DOHH2 (cell line): ENCODE results near the gene SELENOK.

Experiments
- H3F3A ChIP-seq: fragments of 200-600 bp; sonication (generic), shearing (Covaris generic); 2 replicates; pipeline ENCODE4 v1.6.0; 2016; ENCODE audit warnings: antibody characterized with exemption, mild to moderate bottlenecking; ENCODE audit not compliant: control insufficient read depth, insufficient read depth
- H3K27ac ChIP-seq: fragments of 200-600 bp; sonication (generic); 2 replicates; pipeline ENCODE4 v1.5.1; 2014; ENCODE audit warnings: low read depth, mild to moderate bottlenecking, low read length, moderate library complexity
- H3K27me3 ChIP-seq: fragments of 200-600 bp; sonication (generic); 2 replicates; pipeline ENCODE4 v1.6.1; 2014; ENCODE audit warnings: mild to moderate bottlenecking, low read length, mixed read lengths; ENCODE audit not compliant: control insufficient read depth
- H3K36me3 ChIP-seq: fragments of 200-600 bp; sonication (generic); 2 replicates; pipeline ENCODE4 v1.6.1; 2014; ENCODE audit warnings: mild to moderate bottlenecking, low read length, moderate library complexity, mixed read lengths; ENCODE audit not compliant: control insufficient read depth
- H3K4me1 ChIP-seq: fragments of 200-600 bp; sonication (generic); 2 replicates; pipeline ENCODE4 v1.6.1; 2014; ENCODE audit warnings: mild to moderate bottlenecking, low read length, mixed read lengths; ENCODE audit not compliant: control insufficient read depth
- H3K4me2 ChIP-seq: fragments of 200-600 bp; sonication (generic); 2 replicates; pipeline ENCODE4 v1.6.0; 2014; ENCODE audit warnings: mild to moderate bottlenecking, low read length, moderate library complexity
- H3K4me3 ChIP-seq: fragments of 200-600 bp; sonication (generic); 2 replicates; pipeline ENCODE4 v1.5.1; 2014; ENCODE audit warnings: mild to moderate bottlenecking, low read length, mixed read lengths
- H3K79me2 ChIP-seq: fragments of 200-600 bp; sonication (generic); 2 replicates; pipeline ENCODE4 v1.6.1; 2014; ENCODE audit warnings: mild to moderate bottlenecking, low read length, mixed read lengths; ENCODE audit not compliant: control insufficient read depth
- H3K9me2 ChIP-seq: fragments of 200-600 bp; sonication (generic); replicated peaks from 2 replicates; pipeline ENCODE4 v1.6.1; 2014; ENCODE audit warnings: mild to moderate bottlenecking, low read length, mixed read lengths; ENCODE audit not compliant: control insufficient read depth
- H3K9me3 ChIP-seq: fragments of 200-600 bp; sonication (generic); 2 replicates; pipeline ENCODE4 v1.6.1; 2014; ENCODE audit warnings: antibody characterized with exemption, low read length, mixed read lengths; ENCODE audit not compliant: control insufficient read depth, insufficient read depth
- H4K20me1 ChIP-seq: fragments of 200-600 bp; sonication (generic); 2 replicates; pipeline ENCODE4 v1.6.0; 2014; ENCODE audit warnings: low read depth, mild to moderate bottlenecking, antibody characterized with exemption, low read length, moderate library complexity; ENCODE audit not compliant: control insufficient read depth, insufficient read depth
- EZH2phosphoT487 ChIP-seq: fragments of 200-600 bp; sonication (generic); IDR thresholded peaks from 2 replicates; pipeline ENCODE4 v1.6.1; 2017; ENCODE audit warnings: borderline replicate concordance, mild to moderate bottlenecking, antibody characterized with exemption, low read length, moderate library complexity, mixed read lengths
- TF ChIP-seq, protein P1 (sequence below): fragments of 200-600 bp; sonication (generic); IDR thresholded peaks from one replicate; pipeline ENCODE4 v1.5.1; 2014; ENCODE audit warnings: antibody characterized with exemption, mild to moderate bottlenecking, low read depth, low read length; ENCODE audit not compliant: poor library complexity, severe bottlenecking

The SELENOK gene

DNA sequence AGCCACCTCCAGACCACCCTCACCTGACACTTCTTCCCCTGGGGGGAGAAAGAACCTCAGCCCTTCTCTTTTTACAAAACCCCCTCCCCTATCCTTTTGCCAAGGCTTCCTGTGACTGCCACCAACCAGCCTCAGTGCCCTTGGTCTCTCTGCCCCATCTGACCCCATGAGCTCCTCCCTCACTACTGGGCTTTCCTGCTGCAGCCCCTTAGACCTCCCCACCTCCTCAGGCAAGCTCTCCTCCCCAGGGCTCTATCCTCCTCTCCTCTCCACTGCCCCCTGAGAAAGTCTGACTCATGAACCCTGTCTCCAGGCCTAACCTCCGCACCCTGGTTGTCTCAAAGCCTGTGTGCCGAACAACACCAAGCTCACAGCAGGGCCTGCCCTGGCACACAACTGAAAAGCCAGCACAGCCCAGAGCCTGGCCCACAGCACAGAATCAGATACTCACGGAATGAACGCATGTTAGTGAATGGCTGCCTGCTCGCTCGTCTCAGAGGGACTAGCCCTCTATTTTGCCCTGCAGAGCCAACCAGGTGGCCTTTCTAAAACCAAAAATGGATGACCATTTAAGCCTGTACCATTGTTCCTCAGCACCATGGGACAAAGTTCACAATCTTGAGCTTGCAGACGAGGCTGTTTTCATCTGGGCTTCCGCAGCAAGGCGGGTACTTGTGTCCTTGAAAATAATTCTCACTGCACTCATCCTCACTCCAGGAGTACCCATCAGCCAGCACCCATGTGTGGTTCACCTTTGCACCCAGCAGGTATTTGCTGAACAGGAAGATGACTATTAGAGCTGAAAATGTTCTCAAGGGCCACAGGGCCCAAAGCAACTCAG is 47.2 kb downstream of the SELENOK start:
- H3K4me3 ChIP-seq: no peak overlapping the region
- H3K27me3 ChIP-seq: peaks cover 51% of the 10 kb centered on the region
- H3K4me2 ChIP-seq: no peak overlapping the region
- no peaks in the 10 kb centered on the region for H3K79me2 ChIP-seq
- H3K36me3 ChIP-seq: no peaks in the 10 kb centered on the region
- peaks cover 10% of the 10 kb centered on the region for H3K4me1 ChIP-seq
- no peaks in the 10 kb centered on the region for H3F3A ChIP-seq
- TF ChIP-seq EZH2phosphoT487: no peak
- TF ChIP-seq, protein P1, sequence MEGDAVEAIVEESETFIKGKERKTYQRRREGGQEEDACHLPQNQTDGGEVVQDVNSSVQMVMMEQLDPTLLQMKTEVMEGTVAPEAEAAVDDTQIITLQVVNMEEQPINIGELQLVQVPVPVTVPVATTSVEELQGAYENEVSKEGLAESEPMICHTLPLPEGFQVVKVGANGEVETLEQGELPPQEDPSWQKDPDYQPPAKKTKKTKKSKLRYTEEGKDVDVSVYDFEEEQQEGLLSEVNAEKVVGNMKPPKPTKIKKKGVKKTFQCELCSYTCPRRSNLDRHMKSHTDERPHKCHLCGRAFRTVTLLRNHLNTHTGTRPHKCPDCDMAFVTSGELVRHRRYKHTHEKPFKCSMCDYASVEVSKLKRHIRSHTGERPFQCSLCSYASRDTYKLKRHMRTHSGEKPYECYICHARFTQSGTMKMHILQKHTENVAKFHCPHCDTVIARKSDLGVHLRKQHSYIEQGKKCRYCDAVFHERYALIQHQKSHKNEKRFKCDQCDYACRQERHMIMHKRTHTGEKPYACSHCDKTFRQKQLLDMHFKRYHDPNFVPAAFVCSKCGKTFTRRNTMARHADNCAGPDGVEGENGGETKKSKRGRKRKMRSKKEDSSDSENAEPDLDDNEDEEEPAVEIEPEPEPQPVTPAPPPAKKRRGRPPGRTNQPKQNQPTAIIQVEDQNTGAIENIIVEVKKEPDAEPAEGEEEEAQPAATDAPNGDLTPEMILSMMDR: no peak
- no peaks in the 10 kb centered on the region for H3K9me2 ChIP-seq
- no peaks in the 10 kb centered on the region for H3K9me3 ChIP-seq
- H4K20me1 ChIP-seq: no peaks in the 10 kb centered on the region
- no peak overlapping the region for H3K27ac ChIP-seq

DNA sequence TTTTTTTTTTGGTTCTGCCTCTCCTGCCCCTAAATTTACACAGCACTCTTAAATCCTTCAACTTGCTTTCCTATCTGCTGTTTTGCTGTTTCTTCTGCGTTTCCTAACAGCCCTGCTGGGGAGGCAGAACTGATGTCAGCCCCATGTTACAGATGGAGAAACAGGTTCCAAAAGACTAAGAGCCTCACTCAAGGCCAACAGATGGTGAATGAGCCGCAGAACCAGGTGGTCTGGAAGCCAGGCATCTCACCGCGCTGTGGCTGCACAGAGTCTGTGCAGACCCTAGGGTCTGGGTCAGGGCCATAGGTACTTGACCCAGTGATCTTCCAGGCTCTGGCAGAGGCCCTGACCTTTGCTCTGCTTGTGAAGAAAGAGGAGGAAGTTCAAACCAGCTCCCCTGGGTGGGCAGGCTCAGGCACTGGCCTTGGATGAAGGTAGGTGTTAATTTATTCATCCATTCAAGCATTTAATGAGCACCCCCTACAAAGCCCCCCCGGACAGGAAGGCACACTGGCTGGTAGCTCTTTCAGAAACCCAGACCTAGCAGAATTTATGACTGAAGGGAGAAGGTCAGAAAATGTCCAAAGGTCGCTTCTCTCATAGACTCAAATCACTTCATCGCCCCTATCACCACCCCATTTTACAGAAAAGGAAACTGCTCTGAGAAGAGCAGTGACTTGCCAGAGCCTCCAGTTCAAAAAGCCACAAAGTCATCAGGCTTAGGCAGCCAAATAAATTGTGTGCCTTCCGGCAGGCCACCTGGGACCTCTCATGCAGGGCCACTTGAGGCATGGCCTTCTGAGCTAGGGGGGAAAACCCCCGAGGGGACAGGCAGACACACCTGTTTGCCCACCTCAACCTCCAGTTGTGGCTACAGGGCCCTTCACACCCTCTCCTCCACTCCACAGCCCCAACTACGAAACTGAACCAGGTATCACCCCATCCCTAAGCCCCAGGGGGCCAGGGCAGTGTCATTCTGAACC is 48.2 kb downstream of the SELENOK start:
- H3K36me3 ChIP-seq: no peaks in the 10 kb centered on the region
- H3K4me3 ChIP-seq: no peak overlapping the region
- TF ChIP-seq, protein P1: no peak
- TF ChIP-seq EZH2phosphoT487: no peak
- no peak overlapping the region for H3K4me2 ChIP-seq
- H3K4me1 ChIP-seq: peaks cover 10% of the 10 kb centered on the region
- no peaks in the 10 kb centered on the region for H4K20me1 ChIP-seq
- H3K27ac ChIP-seq: no peak overlapping the region
- H3K9me2 ChIP-seq: no peaks in the 10 kb centered on the region
- H3F3A ChIP-seq: no peaks in the 10 kb centered on the region
- no peaks in the 10 kb centered on the region for H3K79me2 ChIP-seq
- no peaks in the 10 kb centered on the region for H3K9me3 ChIP-seq
- peaks cover 51% of the 10 kb centered on the region for H3K27me3 ChIP-seq

DNA sequence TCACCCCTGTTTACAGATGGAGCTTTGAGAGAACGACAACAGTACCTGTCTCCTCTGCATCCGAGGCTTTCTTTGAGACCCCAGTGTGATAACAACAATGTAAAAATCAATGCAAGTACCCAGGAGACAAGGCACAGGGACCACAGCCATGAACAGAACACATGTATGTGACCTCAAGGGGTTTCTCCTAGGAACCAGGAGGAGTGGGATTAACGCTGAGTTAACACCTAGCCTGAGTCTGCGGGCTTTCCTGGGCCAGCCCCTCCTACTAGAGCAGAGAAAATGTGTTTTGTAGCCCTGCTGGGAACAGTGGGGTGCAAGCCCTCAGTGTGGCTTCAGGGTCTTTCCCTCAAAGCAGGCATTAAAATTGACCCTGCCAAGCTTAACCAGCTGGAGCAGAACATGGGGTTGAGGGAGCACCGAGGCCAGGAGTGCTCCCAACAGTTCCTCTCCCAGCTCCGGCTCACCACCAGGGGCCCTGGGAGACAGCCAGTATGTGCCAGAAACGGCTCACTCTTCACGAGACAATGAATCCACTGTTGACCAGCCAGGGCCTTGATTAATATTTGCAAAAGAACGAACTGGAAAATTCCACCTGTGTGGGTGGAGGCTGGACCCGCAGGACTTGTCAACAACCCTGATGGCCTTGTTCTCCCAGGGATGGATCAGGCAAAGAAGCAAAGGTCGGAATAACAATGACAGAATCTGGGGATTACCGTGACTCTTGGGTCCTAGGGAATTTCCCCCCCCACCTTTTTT is 49.0 kb downstream of the SELENOK start:
- TF ChIP-seq, protein P1: no peak
- no peak for TF ChIP-seq EZH2phosphoT487
- H3K79me2 ChIP-seq: no peaks in the 10 kb centered on the region
- H3K27ac ChIP-seq: no peak overlapping the region
- H3K36me3 ChIP-seq: no peaks in the 10 kb centered on the region
- H3K9me2 ChIP-seq: no peaks in the 10 kb centered on the region
- no peak overlapping the region for H3K4me3 ChIP-seq
- H3K4me2 ChIP-seq: no peak overlapping the region
- H3K4me1 ChIP-seq: peaks cover 10% of the 10 kb centered on the region
- H3F3A ChIP-seq: no peaks in the 10 kb centered on the region
- H4K20me1 ChIP-seq: no peaks in the 10 kb centered on the region
- H3K9me3 ChIP-seq: no peaks in the 10 kb centered on the region
- peaks cover 47% of the 10 kb centered on the region for H3K27me3 ChIP-seq
